Liver (tissue), 9 donors: Measurements from ENCODE around the gene CR1L. TPM values are rescaled to one million over a fixed set of nuclear protein-coding genes. Genes with fewer than 3 reads are reported as not detected.

Experiments
- DNase-seq: peaks from one replicate; pipeline ENCODE4 v3.0.0-alpha.2; 2017; ENCODE audit warnings: low spot score
- H3K27ac ChIP-seq, 2 donors: one replicate each; pipeline ENCODE4 v1.7.0; 2013; ENCODE audit warnings: inconsistent platforms in 2 of 2, low read length in 2 of 2, control low read depth in 1 of 2, low read depth in 1 of 2, mild to moderate bottlenecking in 1 of 2
- H3K27me3 ChIP-seq, 4 donors: one replicate each; pipeline versions ENCODE4 v1.6.1 to v1.7.0; 2013; ENCODE audit warnings: low read length in 3 of 4, inconsistent platforms in 1 of 4, mild to moderate bottlenecking in 1 of 4, moderate library complexity in 1 of 4; ENCODE audit not compliant: control insufficient read depth in 4 of 4, insufficient read depth in 4 of 4
- H3K36me3 ChIP-seq, 4 donors: one replicate each; pipeline versions ENCODE4 v1.6.1 to v1.7.0; 2013; ENCODE audit warnings: low read length in 3 of 4, mild to moderate bottlenecking in 3 of 4, low read depth in 1 of 4, moderate library complexity in 1 of 4; ENCODE audit not compliant: control insufficient read depth in 4 of 4, insufficient read depth in 3 of 4
- H3K4me1 ChIP-seq, 4 donors: one replicate each; pipeline versions ENCODE4 v1.6.1 to v1.7.0; 2013; ENCODE audit warnings: low read length in 3 of 4, mild to moderate bottlenecking in 3 of 4, moderate library complexity in 1 of 4; ENCODE audit not compliant: control insufficient read depth in 4 of 4, insufficient read depth in 4 of 4
- H3K4me3 ChIP-seq, 3 donors: one replicate each; pipeline versions ENCODE4 v1.6.1 to v1.7.0; 2013; ENCODE audit warnings: low read length in 3 of 3, control low read depth in 1 of 3, low read depth in 1 of 3, mild to moderate bottlenecking in 1 of 3
- H3K9ac ChIP-seq, 2 donors: one replicate each; pipeline ENCODE4 v1.7.0; 2013; ENCODE audit warnings: low read length in 2 of 2, mild to moderate bottlenecking in 2 of 2, moderate library complexity in 2 of 2, control low read depth in 1 of 2, low read depth in 1 of 2
- H3K9me3 ChIP-seq, 4 donors: one replicate each; pipeline versions ENCODE4 v1.6.1 to v1.7.0; 2013; ENCODE audit warnings: low read length in 3 of 4; ENCODE audit not compliant: control insufficient read depth in 4 of 4
- ATF3 ChIP-seq: IDR thresholded peaks from 2 replicates; pipeline ENCODE4 v1.6.1; 2016; ENCODE audit warnings: antibody characterized with exemption
- EGR1 ChIP-seq, 2 donors: IDR thresholded peaks; 2 replicates each; pipeline ENCODE4 v1.6.1; 2016 to 2018; ENCODE audit warnings: antibody characterized with exemption in 2 of 2, low read depth in 2 of 2
- FOXA1 ChIP-seq: IDR thresholded peaks from 2 replicates; pipeline ENCODE4 v1.6.1; 2016; ENCODE audit warnings: antibody characterized with exemption
- FOXA2 ChIP-seq: IDR thresholded peaks from 2 replicates; pipeline ENCODE4 v1.6.1; 2016; ENCODE audit warnings: antibody characterized with exemption
- HNF4G ChIP-seq: IDR thresholded peaks from 2 replicates; pipeline ENCODE4 v1.6.1; 2016; ENCODE audit warnings: antibody characterized with exemption
- REST ChIP-seq: IDR thresholded peaks from 2 replicates; pipeline ENCODE4 v1.6.1; 2016; ENCODE audit warnings: antibody characterized with exemption, mild to moderate bottlenecking
- RXRA ChIP-seq, 2 donors: IDR thresholded peaks; 2 replicates each; pipeline ENCODE4 v1.6.1; 2017 to 2018; ENCODE audit warnings: antibody characterized with exemption in 2 of 2, mild to moderate bottlenecking in 1 of 2
- TAF1 ChIP-seq: conservative IDR thresholded peaks from 2 replicates; pipeline ENCODE4 v1.6.1; 2016; ENCODE audit warnings: antibody characterized with exemption, mild to moderate bottlenecking
- YY1 ChIP-seq: IDR thresholded peaks from 2 replicates; pipeline ENCODE4 v1.6.1; 2016; ENCODE audit warnings: antibody characterized with exemption, mild to moderate bottlenecking
- WGBS: extraction: QIAGEN DNeasy Blood & Tissue Kit; methylation state at CpG from one replicate; pipeline ENCODE4 v1.1.7; 2013; 5-methylcytosine and 5-hydroxymethylcytosine counted together
- polyA plus RNA-seq, 2 donors: library from polyadenylated mRNA; stranded (reverse) in 1 of 2; unstranded in 1 of 2; fragments of 200-250 nt in 1 of 2; fragments of >200 nt in 1 of 2; fragmentation: Nextera tagmentation in 1 of 2; extraction: Ambion mirVana in 1 of 2; gene quantifications; one replicate each; pipeline versions ENCODE4 v1.2.1 to v1.2.3, GENCODE V29; 2013 to 2015
- total RNA-seq, 2 donors: library from RNA; depleted of rRNA; stranded (reverse); fragments of >200 nt; gene quantifications; one replicate each; pipeline ENCODE4 v1.2.3, GENCODE V29; 2014
- TF ChIP-seq, protein P1 (sequence below): fragments of 150-350 bp; IDR thresholded peaks from 2 replicates; pipeline ENCODE4 v1.5.1; 2017; ENCODE audit warnings: improper control_type of control experiment, low read depth, low read length; ENCODE audit not compliant: missing input control
- TF ChIP-seq, protein P2 (sequence below): IDR thresholded peaks from 2 replicates; pipeline ENCODE4 v1.6.1; 2016; ENCODE audit warnings: antibody characterized with exemption
- donor health status: healthy.
- donor health status: healthy.
- donor health status: healthy.
- donor health status: healthy.
- donor health status: healthy.

The CR1L gene
- total and polyA plus RNA-seq, 4 donors = 0.18 to 30.9 (median 0.42) TPM

DNA sequence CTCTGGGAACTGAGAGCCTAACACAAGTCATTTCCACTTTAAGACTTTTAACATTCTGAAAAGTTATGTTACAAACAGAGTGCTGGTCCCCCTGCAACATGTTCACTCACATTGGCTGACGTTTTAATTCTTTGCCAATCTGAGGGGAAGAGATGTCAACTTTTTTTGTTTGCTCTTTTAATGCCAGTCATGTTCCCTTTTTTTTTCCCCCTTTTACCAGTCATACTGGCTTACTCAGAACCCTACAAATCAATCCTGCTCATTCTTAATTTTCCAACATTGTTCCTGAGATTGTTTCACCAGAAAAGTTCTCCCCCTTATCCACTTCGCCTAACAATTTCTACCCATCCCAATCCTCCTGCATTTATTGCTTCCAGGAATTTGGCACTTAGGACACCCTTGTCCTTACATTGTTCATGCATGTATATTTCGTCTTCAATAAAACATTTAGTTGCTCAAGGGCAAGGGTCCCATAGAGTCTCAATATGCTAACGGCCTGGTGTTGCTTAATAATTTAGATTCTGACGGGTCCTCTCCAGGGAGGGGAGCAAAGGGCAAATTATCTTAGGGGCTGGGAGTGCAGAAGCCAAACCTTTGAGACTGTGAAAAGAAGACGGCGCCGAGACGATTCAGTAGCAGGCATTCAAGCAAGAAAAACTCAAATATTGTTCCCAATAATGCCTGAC, 624 bp upstream of the CR1L start:
- no peak overlapping the region for H3K27ac ChIP-seq
- no peaks in the 10 kb centered on the region for H3K27me3 ChIP-seq
- TF ChIP-seq RXRA (IDR thresholded peaks at IDR 0.05) (no peak), ATF3 (no peak), REST (no peak), EGR1 (IDR thresholded peaks at IDR 0.05; ENCODE audit: low read depth in 2 of 2) (no peak)
- no peaks in the 10 kb centered on the region for H3K9me3 ChIP-seq
- no peaks in the 10 kb centered on the region for H3K36me3 ChIP-seq
- peak overlapping the region in 2 of 3 donors; percentile 57 to 81 for H3K4me3 ChIP-seq
- 27% methylated on average over 9 of the region's 9 CpGs for WGBS
- no peak for DNase-seq
- peaks cover 2 to 14% (median 5%) of the 10 kb centered on the region in 4 donors for H3K4me1 ChIP-seq
- no peak overlapping the region for H3K9ac ChIP-seq

DNA sequence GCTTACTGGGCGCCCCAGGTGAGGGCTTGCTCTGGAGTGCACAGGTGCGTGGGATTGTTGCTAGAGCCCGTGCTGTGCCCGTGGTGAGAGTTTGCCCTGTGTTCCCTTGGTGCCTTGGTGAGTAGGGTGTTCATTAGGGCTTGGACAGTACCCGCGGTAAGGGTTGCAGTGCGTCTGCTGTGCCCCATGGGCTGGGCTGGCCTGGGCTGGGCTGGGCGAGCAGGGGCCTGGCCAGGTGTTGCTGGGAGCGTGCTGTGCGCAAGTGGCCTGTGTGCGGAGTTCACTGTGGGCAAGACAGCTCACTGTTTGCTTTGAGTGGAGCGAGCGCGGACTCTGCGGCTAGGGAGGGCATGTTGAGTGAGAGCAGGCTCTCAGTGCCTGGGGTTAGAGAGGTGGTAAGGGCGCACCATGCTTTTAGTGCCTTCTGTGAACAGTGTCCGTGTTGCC, 725 bp downstream of the CR1L start:
- Histone ChIP-seq H3K27ac (no peak overlapping the region), H3K36me3 (no peaks in the 10 kb centered on the region), H3K4me3 (peak overlapping the region in 2 of 3 donors; percentile 57 to 81), H3K4me1 (peaks cover 2 to 14% (median 5%) of the 10 kb centered on the region in 4 donors), H3K27me3 (no peaks in the 10 kb centered on the region), H3K9ac (no peak overlapping the region), H3K9me3 (no peaks in the 10 kb centered on the region)
- WGBS = 78% methylated on average over 17 of the region's 17 CpGs
- TF ChIP-seq ATF3 (no peak), FOXA2 (no peak), FOXA1 (no peak), HNF4G (no peak), YY1 (no peak), TAF1 (no peak), EGR1 (IDR thresholded peaks at IDR 0.05; ENCODE audit: low read depth in 2 of 2) (no peak), RXRA (IDR thresholded peaks at IDR 0.05) (no peak)
- TF ChIP-seq, protein P1, sequence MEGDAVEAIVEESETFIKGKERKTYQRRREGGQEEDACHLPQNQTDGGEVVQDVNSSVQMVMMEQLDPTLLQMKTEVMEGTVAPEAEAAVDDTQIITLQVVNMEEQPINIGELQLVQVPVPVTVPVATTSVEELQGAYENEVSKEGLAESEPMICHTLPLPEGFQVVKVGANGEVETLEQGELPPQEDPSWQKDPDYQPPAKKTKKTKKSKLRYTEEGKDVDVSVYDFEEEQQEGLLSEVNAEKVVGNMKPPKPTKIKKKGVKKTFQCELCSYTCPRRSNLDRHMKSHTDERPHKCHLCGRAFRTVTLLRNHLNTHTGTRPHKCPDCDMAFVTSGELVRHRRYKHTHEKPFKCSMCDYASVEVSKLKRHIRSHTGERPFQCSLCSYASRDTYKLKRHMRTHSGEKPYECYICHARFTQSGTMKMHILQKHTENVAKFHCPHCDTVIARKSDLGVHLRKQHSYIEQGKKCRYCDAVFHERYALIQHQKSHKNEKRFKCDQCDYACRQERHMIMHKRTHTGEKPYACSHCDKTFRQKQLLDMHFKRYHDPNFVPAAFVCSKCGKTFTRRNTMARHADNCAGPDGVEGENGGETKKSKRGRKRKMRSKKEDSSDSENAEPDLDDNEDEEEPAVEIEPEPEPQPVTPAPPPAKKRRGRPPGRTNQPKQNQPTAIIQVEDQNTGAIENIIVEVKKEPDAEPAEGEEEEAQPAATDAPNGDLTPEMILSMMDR = no peak
- TF ChIP-seq, protein P2, sequence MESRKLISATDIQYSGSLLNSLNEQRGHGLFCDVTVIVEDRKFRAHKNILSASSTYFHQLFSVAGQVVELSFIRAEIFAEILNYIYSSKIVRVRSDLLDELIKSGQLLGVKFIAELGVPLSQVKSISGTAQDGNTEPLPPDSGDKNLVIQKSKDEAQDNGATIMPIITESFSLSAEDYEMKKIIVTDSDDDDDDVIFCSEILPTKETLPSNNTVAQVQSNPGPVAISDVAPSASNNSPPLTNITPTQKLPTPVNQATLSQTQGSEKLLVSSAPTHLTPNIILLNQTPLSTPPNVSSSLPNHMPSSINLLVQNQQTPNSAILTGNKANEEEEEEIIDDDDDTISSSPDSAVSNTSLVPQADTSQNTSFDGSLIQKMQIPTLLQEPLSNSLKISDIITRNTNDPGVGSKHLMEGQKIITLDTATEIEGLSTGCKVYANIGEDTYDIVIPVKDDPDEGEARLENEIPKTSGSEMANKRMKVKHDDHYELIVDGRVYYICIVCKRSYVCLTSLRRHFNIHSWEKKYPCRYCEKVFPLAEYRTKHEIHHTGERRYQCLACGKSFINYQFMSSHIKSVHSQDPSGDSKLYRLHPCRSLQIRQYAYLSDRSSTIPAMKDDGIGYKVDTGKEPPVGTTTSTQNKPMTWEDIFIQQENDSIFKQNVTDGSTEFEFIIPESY = no peak
- peak; percentile 63 for DNase-seq
